ENCODE measurements around the gene ZNHIT6. TPM values are rescaled to one million over a fixed set of nuclear protein-coding genes. Genes with fewer than 3 reads are reported as not detected.

Gene ZNHIT6
- total and polyA plus RNA-seq, 2 donors (not counting 3 experiments of a cell fraction or from before 2014, with no cell fraction given) = 7.3 to 18.8 TPM

GRCh38 chr1:85677656-85678055, 30.6 kb downstream of the ZNHIT6 start:
- DNase-seq (ENCODE audit: low read depth, low spot score) (no peak), FAIRE-seq (no peak)
- peaks cover 2% of the 10 kb centered on the region for H3K79me2 ChIP-seq (ENCODE audit: control insufficient read depth, insufficient read depth, low read length)
- dilution Hi-C loops (cut with MboI; ENCODE audit: extremely low pct_ligation_motif_present, low sequenced_read_pairs) = loop anchor here (25.0 kb wide), 1 partner anchor 365 kb away; no protein-coding TSS in a partner anchor
- intact Hi-C loops (cut with micrococcal nuclease) = no loop called here
- H3K9me3 ChIP-seq (replicated peaks; ENCODE audit: control insufficient read depth, insufficient read depth, low read length) = no peaks in the 10 kb centered on the region
- H3K9me1 ChIP-seq (replicated peaks; ENCODE audit: control insufficient read depth, extremely low read depth, insufficient read depth, low read length) = no peaks in the 10 kb centered on the region
- H2AFZ ChIP-seq (ENCODE audit: low read depth, low read length) = no peak overlapping the region
- TF ChIP-seq EZH2 (IDR thresholded peaks at IDR 0.05; ENCODE audit: borderline replicate concordance, low read depth, low read length, severe bottlenecking) (no peak), MYC (IDR thresholded peaks at IDR 0.05; ENCODE audit: low read depth, low read length) (no peak), GATA2 (IDR thresholded peaks at IDR 0.05; ENCODE audit: insufficient read depth, insufficient read length, low read depth, low read length) (no peak), CTCF (IDR thresholded peaks at IDR 0.05; ENCODE audit: extremely low read depth in 1 of 2, insufficient read depth in 1 of 2, low read depth in 1 of 2, low read length in 2 of 2) (no peak), MAX (IDR thresholded peaks at IDR 0.05; ENCODE audit: insufficient read depth, insufficient read length) (no peak), FOS (IDR thresholded peaks at IDR 0.05; ENCODE audit: borderline replicate concordance, insufficient read depth, low read length) (no peak), JUN (IDR thresholded peaks at IDR 0.05; ENCODE audit: borderline replicate concordance, insufficient read depth, insufficient read length, low read depth) (no peak), POLR2AphosphoS5 (IDR thresholded peaks at IDR 0.05; ENCODE audit: insufficient read depth, low read depth, low read length) (no peak), POLR2A (IDR thresholded peaks at IDR 0.05; ENCODE audit: low read depth, low read length) (no peak)
- H3K4me1 ChIP-seq (ENCODE audit: control insufficient read depth, extremely low read depth, insufficient read depth, low read length) = no peaks in the 10 kb centered on the region
- no peaks in the 10 kb centered on the region for H3K27me3 ChIP-seq (ENCODE audit: control insufficient read depth in 2 of 2, insufficient read depth in 2 of 2, low read length in 2 of 2)
- H3K4me3 ChIP-seq (replicated peaks in 1 of 3; ENCODE audit: insufficient read depth in 1 of 3, low read depth in 1 of 3, low read length in 3 of 3) = no peak overlapping the region
- H3K9ac ChIP-seq (replicated peaks; ENCODE audit: extremely low read depth, insufficient read depth, low read length) = no peak overlapping the region
- no TSS peak for BruUV-seq (replicated peaks)
- H3K27ac ChIP-seq (ENCODE audit: insufficient read depth, low read depth, low read length) = no peak overlapping the region
- CTCF ChIA-PET = interaction anchor here (1.1 to 2.9 kb wide), 4 partner anchors 15 to 341 kb away, joined by 3 to 16 read pairs (median 5); partner anchors contain the start of gene ZNHIT6
- H3K36me3 ChIP-seq (ENCODE audit: control insufficient read depth in 2 of 2, extremely low read depth in 1 of 2, insufficient read depth in 2 of 2, low read length in 2 of 2) = peaks cover 5 to 13% of the 10 kb centered on the region in 2 experiments
- POLR2A ChIA-PET = no interaction called here
- no peak overlapping the region for H3K4me2 ChIP-seq (ENCODE audit: insufficient read depth, low read length)
- H4K20me1 ChIP-seq (replicated peaks; ENCODE audit: control insufficient read depth, extremely low read depth, insufficient read depth, low read length) = no peaks in the 10 kb centered on the region
